ENCODE data around the gene CASKIN2. TPM values are rescaled to one million over a fixed set of nuclear protein-coding genes. Genes with fewer than 3 reads are reported as not detected.
A peak's percentile ranks its signal among the peaks of the same experiment; 100 is the strongest.

CASKIN2 gene
- total and polyA plus RNA-seq, 2 experiments from 2014 or later: 18.1 to 31.2 TPM

DNA sequence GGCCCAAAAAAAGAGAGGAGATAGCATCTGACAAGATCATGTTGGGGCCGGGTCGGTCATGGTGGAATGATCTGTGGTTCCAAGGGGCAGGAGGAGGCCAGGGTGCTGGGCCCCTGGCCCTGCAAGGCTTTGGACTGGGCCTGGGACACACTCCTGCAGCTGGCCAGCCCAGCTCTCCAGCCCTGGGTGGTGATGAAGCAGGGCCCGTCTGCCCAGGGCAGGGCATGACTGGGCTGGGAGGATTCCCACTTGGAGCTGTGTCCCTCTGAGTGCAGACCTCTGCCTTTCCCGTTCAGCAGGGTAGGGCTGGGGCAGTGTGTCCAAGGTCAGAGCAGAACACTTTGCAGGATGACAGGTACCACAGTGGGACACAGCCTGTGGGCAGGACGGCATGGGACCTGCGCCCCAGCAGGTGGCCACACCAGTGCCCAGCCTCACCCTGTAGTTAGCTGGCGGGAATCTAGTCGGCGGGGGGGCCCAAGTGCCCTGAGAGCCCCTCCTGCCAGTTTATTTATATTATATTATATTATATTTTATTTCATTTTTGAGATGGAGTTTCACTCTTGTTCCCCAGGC is 44.7 kb upstream of the CASKIN2 start:
- no peak for DNase-seq (ENCODE audit: low read depth in 1 of 2, low spot score in 1 of 2)

DNA sequence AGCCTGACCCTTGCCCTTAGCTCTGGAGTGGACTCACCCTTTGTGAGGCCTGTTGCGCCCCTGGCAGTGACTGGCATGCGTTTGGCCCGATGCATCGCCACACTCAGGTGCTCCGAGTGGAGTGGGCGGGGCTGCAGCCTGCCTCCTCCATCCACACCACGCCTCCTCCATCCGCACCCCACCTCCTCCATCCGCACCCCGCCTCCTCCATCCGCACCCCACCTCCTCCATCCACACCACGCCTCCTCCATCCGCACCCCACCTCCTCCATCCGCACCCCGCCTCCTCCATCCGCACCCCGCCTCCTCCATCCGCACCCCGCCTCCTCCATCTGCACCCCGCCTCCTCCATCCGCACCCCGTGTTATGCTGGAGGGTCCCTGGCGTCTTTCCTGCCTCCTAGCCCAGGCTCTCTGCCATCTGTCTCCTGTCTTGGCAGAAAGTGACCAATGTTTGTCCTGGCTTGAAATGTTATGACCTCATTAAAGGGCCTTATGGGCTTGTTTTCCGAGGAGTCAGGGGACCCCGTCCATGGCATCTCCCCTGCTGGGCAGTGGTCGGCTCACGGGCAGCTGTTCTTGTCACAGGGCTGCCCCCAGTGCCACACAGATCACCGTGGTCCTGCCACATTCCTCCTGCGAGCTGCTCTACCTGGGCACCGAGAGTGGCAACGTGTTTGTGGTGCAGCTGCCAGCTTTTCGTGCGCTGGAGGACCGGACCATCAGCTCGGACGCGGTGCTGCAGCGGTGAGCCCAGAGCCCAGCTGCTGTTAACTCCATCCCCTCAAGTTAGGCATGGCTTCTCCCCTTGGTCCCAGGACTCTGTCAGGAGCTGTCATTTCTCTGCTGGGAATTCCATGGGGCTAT is 43.6 kb upstream of the CASKIN2 start:
- DNase-seq (ENCODE audit: low read depth in 1 of 2, low spot score in 1 of 2): no peak
- no peaks in the 10 kb centered on the region for H3K27me3 ChIP-seq
- H3K4me1 ChIP-seq (ENCODE audit: low read depth): peaks cover 9% of the 10 kb centered on the region
- H3K9me3 ChIP-seq (ENCODE audit: low read depth): no peaks in the 10 kb centered on the region
- H3K4me3 ChIP-seq: no peak overlapping the region
- no peaks in the 10 kb centered on the region for H3K36me3 ChIP-seq
- no peak overlapping the region for H3K27ac ChIP-seq
- TF ChIP-seq, protein P1, sequence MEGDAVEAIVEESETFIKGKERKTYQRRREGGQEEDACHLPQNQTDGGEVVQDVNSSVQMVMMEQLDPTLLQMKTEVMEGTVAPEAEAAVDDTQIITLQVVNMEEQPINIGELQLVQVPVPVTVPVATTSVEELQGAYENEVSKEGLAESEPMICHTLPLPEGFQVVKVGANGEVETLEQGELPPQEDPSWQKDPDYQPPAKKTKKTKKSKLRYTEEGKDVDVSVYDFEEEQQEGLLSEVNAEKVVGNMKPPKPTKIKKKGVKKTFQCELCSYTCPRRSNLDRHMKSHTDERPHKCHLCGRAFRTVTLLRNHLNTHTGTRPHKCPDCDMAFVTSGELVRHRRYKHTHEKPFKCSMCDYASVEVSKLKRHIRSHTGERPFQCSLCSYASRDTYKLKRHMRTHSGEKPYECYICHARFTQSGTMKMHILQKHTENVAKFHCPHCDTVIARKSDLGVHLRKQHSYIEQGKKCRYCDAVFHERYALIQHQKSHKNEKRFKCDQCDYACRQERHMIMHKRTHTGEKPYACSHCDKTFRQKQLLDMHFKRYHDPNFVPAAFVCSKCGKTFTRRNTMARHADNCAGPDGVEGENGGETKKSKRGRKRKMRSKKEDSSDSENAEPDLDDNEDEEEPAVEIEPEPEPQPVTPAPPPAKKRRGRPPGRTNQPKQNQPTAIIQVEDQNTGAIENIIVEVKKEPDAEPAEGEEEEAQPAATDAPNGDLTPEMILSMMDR (IDR thresholded peaks at IDR 0.05; ENCODE audit: low read depth, low read length): no peak

More for the DNA sequence above, 44.7 kb upstream of the CASKIN2 start:
- Histone ChIP-seq H3K4me3 (no peak overlapping the region), H3K27ac (no peak overlapping the region), H3K36me3 (no peaks in the 10 kb centered on the region), H3K27me3 (no peaks in the 10 kb centered on the region), H3K4me1 (ENCODE audit: low read depth) (peaks cover 8% of the 10 kb centered on the region), H3K9me3 (ENCODE audit: low read depth) (no peaks in the 10 kb centered on the region)
- TF ChIP-seq, protein P1 (IDR thresholded peaks at IDR 0.05; ENCODE audit: low read depth, low read length): no peak

DNA sequence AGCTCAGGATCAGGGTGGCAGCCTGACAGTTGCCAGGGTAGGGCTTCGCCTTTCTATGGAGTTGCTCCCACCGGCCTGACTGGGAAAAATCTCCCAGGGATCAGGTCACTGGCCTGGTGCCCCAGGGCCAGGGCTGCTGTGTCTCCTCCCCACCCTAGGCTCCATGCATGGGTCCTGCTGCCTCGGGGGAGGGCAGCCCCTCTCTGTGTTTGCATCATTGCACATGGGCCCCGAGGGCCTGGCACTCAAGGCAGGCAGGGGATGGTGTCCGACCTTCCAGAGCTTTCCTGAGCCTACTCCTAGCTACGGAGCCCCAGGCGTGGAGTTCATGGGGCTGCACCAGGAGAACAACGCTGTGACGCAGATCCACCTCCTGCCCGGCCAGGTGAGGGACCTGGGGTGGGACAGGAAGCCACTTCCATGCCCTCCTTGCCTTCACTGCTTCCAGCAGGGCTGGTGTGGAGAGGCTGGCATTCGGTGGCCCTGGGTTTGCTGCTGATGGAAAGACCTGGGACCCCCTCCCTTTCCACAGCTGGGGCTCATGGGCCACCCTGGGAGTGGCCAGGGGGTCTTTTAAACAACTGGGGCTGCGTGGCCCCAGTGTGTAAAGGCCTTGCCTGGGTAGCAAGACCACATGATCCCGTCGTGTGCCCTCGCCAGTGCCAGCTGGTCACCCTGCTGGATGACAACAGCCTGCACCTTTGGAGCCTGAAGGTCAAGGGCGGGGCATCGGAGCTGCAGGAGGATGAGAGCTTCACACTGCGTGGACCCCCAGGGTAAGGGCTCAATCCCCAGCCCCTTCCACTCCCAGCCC is 42.7 kb upstream of the CASKIN2 start:
- no peaks in the 10 kb centered on the region for H3K9me3 ChIP-seq (ENCODE audit: low read depth)
- TF ChIP-seq, protein P1 (IDR thresholded peaks at IDR 0.05; ENCODE audit: low read depth, low read length): no peak
- peak overlapping the region; percentile 43 for H3K27ac ChIP-seq

DNA sequence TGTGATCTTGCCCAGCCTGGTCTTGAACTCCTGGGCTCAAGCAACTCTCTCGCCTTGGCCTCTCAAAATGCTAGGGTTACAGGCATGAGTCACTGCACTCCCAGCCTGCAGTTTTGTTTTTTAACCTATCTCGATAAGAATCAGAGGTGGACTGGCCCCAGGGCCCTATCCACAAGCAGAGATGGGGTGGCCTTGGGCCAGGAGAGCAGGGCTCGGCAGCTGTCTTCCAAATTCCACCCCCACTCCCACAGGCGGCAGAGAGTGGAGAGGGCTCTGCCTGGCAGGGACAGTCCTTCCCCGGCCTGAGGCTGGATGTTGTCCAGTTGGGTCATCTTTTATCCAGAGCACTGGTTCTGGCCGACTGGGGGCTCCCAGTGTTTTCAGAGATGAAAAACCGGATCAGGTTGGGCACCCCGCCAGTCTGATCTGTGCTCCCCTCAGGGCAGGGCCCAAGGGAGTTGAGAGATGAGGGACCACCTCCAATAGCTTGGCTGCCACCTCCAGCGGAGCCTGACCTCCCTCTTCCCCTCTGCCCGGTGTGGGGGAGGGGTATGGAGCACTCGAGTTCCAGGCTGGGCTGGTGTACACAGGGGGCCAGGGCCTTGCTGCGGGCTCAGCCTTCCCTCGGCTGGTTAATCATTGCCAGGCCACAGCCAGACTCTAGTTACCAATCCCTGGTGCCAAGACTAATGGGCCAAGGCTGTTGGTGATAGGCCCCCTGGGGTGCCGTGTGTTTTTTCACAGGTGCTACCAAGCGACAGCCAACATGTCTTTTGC is 41.9 kb upstream of the CASKIN2 start:
- Histone ChIP-seq H3K4me3 (no peak overlapping the region), H3K9me3 (ENCODE audit: low read depth) (no peaks in the 10 kb centered on the region), H3K27ac (peak overlapping the region; percentile 43), H3K27me3 (no peaks in the 10 kb centered on the region), H3K36me3 (no peaks in the 10 kb centered on the region), H3K4me1 (ENCODE audit: low read depth) (peaks cover 23% of the 10 kb centered on the region)
- DNase-seq (ENCODE audit: low read depth in 1 of 2, low spot score in 1 of 2): peak; percentile 35 to 58
- TF ChIP-seq, protein P1 (IDR thresholded peaks at IDR 0.05; ENCODE audit: low read depth, low read length): no peak

More for the DNA sequence above, 42.7 kb upstream of the CASKIN2 start:
- Histone ChIP-seq H3K27me3 (no peaks in the 10 kb centered on the region), H3K36me3 (no peaks in the 10 kb centered on the region), H3K4me3 (no peak overlapping the region), H3K4me1 (ENCODE audit: low read depth) (peaks cover 18% of the 10 kb centered on the region)
- no peak for DNase-seq (ENCODE audit: low read depth in 1 of 2, low spot score in 1 of 2)

DNA sequence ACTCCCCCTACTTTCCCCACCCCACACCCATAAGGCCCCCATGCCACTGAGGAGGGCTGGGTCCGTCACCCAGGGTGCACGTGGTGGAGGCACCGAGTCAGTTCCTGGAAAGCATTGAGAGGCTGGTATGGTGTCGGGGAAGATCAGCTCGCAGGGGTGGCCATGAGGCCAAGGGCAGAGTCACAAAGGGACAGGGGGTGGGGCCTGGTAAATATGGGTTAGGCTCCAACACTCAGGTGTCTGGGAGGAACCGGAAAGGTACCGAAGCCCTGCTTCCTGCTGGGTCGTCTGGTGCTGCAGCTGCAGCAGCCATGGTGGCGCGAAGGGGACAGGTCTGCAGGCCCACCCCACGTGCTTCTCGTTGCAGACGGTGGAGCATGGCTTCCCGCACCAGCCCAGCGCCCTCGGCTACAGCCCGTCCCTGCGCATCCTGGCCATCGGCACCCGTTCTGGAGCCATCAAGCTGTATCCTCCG is 40.4 kb upstream of the CASKIN2 start:
- H3K9me3 ChIP-seq (ENCODE audit: low read depth): no peaks in the 10 kb centered on the region
- TF ChIP-seq, protein P1 (IDR thresholded peaks at IDR 0.05; ENCODE audit: low read depth, low read length): no peak
- no peaks in the 10 kb centered on the region for H3K36me3 ChIP-seq
- H3K4me3 ChIP-seq: no peak overlapping the region
- DNase-seq (ENCODE audit: low read depth in 1 of 2, low spot score in 1 of 2): no peak
- H3K27ac ChIP-seq: no peak overlapping the region
- H3K27me3 ChIP-seq: no peaks in the 10 kb centered on the region
- peaks cover 23% of the 10 kb centered on the region for H3K4me1 ChIP-seq (ENCODE audit: low read depth)
